UCSD-AML1 (cell line): ENCODE data around the gene RIF1.

Experiments
- DNase-seq: peaks from one replicate; lab custom pipeline; 2025; ENCODE audit not compliant: unreplicated experiment; lab: John Stamatoyannopoulos, UW

RIF1 gene

DNA sequence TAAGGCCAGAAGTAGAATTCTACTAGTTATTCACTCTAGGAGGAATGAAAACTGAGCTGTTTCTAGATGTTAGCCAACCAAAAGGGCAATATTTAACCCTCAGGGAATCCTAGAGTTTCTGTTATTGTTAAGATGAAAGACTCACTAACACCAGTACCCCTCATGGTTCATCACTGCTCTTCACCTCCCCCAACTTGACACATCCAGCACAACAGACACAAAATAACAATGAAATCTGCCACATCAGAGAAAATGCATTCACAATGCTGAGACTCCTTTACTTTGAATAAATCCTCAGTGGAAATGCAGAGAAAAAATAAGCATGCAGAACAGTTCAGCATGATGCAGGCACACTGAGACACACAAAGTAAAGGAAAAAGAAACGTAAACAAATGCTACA lies 111.3 kb downstream of the RIF1 start:
- DNase-seq: no peak

DNA sequence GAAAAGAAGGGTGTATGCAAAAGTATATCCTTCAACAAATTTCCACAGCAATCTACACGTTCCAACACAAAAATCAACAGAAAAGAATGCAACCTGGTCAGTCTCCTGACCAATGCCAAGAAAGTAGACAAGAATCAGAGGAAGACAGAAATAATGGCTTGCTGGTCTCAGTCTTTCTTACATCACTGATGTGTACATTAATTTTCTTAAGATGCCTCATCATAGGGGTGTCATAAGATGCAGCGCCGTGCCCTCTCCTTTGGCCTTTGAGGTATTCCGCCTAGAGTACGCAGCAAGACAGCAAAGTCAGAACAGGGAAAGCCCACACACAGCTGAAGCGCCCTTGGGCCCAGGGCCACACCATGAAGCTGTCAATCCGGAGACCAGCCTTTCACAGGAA lies 112.9 kb downstream of the RIF1 start:
- DNase-seq: no peak

DNA sequence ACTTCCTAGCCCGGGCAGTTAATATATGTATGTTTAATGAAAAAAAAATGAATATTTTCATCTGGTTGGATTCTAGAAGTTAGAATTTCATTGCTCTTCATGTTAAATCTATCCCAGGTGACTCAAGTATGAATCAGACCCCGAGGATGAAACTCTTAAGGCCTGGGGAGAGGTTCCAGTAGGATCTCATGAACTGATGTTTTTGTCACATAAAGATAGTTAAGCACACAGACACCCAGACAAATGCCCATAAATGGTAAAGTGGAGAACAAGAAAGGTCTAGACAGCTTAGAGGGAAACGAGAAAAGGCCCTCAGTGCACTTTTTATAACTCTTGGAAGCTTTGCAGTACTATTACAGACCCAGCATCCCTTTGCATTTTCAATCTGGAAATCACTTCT lies 114.1 kb downstream of the RIF1 start:
- no peak for DNase-seq

DNA sequence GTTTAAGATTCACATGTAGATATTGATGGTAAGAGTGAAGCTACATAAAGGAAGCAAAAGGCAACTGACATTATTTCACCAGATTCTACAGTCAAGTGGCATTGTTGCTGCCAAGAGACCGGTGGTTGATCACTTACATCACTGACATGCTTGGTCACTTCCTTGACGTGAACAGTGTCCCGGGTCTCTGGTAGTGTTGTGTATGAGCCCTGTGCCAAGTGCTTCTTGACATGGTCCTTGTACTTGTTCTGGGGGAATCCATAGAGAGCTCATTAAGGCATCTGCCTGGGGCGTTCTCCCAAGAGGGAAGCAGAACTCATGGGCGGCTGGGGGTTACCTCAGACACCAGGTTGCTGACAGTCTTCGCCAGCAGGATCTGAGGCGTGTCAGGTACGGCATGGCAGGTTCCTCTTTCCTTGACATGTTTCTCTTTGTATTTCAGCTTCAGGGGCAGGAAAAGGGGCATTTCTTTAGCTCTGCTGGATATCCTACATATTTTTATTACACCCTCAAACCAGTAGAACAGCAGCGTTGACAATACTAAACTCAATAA lies 116.2 kb downstream of the RIF1 start:
- no peak for DNase-seq

DNA sequence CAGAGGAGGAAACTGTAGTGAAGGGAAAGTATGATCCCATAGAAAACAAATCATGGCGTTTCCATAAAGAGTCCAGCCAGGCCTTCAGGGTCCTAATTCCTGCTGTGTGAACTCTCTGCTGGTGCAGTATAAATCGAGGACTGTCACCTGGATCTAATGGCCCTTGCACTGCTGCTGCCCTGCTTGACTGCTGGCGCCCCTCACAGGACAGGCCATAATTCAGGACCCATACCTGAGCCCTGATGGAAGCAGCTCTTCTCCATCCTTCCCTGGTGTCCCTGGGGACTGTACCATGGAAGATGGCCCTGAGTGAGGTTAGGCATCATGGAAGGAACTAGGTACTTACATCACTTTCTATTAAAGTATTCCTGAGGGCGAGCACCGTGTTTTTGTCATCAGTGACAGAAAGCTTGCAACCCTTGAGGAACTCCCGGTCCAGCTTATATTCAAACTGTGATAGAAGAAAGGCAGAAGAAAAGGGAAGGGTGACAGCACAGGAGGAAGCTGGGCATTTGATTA lies 116.9 kb downstream of the RIF1 start:
- no peak for DNase-seq
